HG02970 (cell line): Measurements from ENCODE around the gene BTBD16.

Experiments
- ATAC-seq: cut with Tn5 transposase; IDR thresholded peaks from one replicate; pipeline ENCODE4 v1.9.1; 2021; ENCODE audit warnings: mild to moderate bottlenecking, moderate library complexity, moderate number of reproducible peaks; ENCODE audit not compliant: unreplicated experiment, low FRiP score

BTBD16 gene

DNA sequence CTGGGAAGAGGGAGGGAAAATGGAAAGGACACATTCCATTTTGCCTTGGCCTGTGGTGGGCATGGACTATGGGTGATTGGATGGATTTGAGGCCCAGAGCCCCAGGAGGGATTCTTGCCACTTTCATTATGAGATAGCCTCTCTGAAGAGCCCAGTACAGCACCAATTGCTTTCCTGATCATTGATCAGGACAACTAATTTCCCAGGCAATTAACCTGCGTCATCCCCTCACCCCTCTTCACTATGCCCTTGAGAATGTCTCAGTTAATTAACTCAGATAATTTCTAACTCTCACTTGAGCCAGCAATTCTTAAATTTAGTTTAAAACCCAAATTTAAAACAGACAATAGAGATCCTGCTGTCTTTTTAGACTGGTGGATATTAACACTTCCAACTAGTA lies 90.0 kb downstream of the BTBD16 start:
- ATAC-seq: no peak

DNA sequence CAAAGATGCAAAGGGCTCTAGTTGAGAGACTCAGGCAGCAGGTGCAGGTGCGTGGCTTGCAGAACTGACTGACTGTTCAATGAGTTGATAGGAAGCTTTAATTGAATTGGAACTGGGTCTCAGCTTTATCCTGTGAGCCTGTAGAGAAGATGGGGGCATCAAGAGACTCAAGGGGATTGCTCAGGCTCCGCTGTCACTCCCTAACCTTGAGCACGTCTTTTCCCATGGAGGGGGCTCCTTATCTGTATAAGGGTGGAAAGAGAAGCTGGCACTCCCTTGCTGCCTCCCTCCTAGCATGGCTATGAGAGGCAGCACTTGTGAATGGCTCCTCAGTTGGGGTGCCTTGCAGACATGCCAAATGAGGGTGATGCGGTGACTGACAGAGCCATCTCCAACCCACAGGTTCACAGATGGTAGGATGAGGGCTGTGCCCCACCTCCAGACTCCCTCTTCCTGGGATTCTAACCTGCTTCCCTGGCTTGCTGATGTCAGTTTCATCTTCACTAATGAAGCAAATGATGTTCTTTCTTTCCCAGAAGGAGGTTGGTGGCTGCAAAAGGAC lies 91.0 kb downstream of the BTBD16 start:
- no peak for ATAC-seq

DNA sequence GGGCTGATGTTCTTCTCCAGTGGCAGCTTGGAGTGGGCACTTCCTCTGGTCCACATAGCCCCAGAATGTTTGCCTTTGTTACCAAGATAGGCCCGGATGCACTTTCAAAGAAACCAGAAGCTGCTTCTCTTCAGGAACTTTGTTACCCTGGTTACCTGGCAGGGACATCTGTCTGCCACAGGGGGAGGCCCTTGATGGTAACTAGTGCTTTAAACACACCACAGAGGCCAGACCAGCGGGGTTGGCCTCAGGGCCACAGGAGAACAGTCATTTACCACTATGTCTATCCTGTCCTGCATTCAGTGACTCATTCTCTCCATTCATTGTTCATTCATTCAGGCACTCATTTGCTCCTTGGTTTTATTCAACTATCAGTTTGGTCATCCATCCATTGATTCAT lies 91.5 kb downstream of the BTBD16 start:
- ATAC-seq: no peak

DNA sequence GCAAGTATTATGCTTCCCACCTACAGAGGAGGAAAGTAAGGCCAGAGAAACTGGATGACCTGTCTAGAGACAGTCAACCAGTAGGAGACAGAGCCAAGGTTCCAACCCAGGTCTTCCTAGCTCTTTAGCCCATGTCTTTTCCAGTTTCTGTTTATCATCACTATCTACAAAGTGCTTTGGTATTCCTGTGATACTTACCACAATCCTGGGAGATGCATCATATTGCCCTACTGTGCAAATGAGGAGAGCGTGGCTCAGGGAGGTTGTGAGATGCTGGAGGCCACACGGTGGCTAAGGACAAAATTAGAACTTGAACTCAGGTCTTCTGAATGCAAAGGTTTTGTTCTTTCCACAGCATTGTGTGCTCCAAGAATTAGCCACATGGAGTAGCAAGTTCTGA lies 92.2 kb downstream of the BTBD16 start:
- ATAC-seq: no peak

DNA sequence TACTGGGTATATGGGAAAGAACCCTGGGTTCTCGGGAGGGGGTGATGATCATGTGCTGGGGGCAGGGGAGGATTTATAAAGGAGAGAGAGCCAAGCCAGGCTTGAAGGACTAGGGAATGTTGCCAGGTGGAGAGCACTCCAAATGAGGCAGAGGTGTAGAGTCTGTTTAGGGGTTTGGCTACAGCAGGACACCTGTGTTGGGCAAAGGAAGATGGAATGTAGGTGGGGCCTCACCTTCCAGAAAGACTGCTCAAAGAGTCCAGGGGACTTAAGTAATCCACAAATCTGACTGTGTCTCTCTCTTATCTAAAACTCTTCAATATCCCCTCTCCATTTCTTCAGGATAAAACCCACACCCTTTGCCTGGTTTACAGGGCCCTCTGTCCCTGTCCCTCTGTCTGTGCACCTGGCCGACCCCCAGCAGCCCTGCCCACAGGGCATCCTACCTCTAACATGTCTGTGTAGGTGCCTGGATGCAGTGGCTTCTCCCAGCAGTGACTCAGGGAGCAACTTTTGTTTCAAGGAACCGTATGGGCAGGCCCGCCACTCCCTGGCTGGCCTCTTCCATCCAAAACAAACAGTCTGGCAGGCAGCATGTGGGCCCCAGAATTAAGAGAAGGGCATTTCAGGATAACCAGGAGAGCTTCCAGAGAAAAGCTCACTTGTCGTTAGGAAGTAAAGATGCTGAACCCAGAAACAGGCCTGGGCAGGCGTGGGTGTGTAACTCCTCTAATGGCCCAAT lies 92.8 kb downstream of the BTBD16 start:
- no peak for ATAC-seq

DNA sequence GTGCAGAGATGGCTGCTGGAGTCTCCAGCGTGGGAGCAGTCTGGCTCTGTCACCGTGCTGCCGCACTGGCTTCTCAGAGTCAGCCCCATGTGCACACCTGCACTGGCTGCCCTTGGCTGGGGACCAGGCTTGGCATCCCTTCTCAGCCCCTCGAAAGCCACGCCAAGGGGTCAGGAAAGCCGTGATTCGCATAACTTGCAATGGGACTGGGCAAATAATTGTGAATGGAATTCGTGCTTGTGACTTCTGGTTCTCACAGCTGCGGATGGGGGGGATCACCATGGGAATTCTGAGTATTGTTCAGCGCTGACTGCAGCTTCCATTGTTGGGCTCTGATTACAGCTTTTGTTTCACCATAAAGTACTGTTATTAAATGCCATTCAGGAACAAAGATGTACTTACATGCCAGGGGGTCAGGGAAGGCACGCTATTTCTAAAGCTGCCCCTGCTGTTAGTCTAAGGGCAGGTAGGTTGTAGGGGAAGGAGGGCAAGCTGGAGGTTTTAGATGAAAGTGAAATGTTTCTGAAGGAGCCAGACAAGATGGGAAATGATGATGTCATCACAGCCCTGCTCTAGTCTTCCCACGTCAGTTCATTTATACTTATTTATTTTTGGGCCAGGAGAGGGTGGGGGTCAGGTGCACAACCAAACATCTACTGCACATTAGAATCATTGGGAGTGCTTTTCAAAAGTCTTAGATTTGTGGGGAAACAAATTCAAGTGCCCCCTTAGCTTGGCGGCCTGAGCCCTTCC lies 97.6 kb downstream of the BTBD16 start:
- ATAC-seq: no peak

DNA sequence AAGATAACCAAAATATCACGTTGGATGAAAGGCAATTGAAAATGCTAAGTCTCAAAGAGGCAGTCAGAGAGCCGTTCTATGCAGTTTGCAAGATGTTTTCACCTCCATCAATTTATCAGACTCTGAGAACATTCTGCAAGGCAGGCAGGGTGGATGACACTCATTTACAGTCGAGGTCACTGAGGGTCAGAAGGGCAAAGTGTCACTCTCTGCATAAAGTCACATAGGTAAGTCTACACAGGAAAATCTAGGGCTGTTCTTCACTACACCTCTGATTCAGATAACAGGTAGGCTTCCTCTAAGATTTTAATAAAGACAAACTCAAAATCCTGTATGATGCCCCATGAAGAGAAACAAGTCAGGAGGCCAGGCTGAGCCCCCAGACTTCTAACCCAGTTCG lies 102.0 kb downstream of the BTBD16 start:
- no peak for ATAC-seq

DNA sequence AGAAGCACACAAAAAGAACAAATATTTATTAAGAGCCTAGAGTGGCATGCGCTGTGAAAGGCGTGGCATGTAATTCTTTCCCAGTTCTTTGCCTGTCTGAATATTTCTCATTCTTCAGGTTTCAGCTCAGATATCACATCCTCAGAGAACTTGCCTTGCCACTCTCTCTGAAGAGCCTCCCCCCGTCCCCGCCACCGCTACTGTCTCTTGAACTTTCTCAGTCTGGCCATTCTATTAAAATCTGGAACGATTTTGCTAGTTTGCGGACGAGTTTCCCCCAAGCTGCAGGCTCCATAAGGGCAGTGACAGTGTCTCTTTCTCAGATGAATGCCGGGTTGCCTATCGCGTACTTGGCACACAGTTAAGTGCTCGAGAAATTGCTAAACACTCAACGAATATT lies 102.6 kb downstream of the BTBD16 start:
- no peak for ATAC-seq

DNA sequence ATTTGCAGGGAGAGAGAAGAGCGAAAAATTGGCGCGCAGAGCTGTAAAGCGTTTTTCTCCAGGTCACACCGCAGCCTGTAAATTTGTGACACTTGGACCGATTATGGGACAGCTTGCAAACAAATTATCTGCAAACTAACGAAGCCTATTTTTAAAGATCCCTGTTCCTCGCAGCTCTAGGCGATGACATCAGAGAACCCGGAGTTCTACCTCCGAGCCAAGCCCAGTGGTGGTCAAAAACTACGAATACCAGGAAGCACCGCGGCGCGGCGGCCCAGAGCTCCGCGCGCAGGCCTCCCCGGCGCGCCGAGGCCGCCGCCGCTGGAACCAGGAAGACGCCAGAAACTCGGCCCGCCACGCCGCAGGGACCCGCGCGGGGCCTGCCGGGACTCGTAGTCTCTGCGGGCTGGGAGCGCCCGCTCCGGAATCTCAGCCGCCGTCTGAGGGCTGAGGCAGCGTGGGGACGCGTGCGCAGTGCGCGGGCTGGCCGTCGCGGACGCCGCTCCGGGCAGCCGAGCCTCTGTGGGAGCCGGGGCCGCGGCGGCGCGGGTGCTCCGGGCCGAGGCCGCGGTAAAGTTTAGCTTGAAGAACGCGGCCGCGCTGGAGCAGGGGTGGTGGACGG lies 103.3 kb downstream of the BTBD16 start, which contains the start of gene PLEKHA1:
TSS of gene PLEKHA1 (plus strand) at position 472 of the 622 bp plus-strand sequence. CDS start 18,493 bp downstream, outside the sequence.
- peak; percentile 88 for ATAC-seq

DNA sequence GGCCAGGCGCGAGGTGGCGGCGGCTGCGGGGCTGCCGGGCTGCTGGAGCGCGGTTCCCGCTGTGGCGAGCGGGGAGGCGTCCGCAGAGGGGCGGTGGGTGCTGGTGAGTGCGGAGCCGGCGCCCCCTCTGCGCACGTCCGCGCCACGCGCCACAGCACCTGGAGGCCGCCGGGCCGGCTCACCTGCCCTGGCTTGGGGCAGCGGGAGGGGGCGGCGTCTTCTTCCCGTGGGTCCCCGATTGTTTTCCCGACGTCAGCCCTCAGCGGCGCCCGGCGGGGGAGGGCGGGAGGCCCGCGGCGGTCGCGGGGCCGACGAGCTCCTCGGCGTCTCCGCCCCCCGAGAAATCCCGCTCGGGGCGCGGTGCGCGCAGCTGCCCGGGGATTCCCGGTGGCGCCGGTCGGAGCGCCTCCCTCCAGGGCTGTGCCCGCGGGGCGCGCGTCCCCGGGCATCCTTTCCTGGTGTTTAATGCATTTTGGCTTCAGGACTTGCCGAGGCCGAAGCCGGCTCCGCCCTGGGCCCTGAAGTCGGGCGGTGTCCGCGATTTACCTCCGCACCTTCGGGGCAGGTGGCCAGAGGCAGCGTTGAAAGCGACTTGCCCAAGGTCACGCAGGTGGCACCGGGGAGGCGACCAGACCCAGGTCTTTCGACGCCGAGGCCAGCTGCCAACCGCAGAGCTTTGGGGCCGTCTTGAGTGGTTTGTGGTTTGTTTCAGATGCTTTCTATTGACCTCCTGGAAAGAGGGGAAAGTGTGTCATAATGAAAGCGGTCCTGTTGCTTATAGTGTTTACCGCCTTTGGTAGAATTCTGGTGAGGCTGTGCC lies 104.0 kb downstream of the BTBD16 start:
- ATAC-seq: peak; percentile 45

DNA sequence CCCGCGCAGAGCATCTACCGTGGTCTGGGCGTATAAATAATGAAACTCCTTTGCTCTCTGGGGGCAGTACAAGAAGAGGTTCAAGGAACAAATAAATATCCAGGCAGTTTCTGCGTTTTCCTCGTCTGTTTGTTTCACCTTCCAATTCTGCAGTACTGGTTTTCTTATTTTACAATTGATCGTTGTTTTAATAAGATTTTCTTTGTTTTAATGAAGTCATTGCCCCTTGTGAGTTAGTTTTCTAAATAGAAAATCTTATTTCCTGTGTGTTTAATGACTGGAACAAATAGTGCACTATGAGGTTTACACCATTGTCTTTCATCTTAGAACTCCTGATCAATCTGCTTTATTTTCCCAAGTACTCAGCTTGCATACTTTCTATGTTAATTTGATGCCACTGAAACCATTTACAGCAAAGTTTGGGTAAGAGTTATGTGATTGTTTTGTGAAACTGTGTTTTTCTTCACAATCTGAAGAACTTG lies 104.6 kb downstream of the BTBD16 start:
- ATAC-seq: no peak

DNA sequence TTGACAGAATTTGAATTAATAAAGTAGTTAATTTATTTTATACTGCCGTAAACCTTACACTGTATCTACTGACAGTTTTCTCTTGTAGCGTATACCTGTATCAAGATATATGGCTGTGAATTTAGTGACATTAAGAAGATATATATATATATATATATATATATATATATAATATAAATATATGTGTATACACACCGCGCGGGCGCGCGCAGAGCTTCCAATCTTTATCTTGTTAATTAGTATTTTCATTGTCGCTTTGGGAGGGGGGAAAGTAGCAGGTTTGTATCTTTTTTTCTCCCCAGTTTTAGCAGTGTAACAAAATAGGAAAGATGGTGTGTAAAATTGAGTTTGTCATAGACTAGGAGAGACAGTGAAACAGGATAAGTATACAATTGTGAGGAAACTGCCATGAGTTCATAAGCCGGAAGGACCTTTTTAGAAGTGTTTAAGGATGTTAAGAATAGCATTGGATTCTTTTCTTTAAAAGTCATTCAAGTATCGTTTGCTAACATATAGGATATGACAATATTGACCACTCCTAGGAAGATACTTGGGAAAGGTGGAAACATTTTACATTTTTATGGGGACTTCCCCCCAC lies 105.4 kb downstream of the BTBD16 start:
- ATAC-seq: no peak

DNA sequence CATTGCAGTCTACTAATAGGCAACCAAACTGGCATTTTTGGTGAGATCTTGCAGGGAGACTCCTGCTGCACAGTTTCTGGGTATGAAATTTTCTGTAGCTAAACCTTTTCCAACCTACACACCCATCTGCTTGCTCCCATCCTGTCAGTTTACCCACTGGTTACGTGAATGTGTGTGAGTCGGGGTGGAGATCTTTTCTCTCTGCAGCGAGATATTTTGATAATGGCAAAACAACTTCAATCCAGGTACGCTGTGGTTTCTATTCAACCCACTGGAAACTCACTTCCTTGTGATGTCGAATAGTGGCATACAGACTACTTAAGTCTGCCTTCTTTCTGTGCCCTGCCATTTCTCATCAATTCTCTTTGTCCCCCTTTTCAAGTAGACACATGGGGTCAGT lies 107.9 kb downstream of the BTBD16 start:
- no peak for ATAC-seq

DNA sequence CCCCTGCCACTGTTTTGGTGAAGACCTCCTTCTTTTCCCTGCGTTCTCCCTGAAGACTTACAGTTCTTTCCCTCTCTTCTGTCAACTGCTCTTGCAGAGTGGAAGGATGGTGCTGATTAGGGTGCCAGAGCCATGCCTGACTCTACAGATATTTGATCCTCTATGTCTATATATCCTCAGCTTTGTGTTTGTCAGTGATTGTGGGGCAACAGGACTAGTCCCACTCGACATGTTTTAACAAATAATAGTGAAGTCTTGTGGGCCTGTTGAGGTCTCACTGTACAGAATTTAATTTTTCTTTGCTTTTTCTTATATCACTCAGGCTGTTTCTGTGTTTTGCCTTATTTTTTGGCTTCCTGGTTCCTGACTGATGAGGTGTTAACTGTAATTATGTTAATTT lies 108.4 kb downstream of the BTBD16 start:
- no peak for ATAC-seq

DNA sequence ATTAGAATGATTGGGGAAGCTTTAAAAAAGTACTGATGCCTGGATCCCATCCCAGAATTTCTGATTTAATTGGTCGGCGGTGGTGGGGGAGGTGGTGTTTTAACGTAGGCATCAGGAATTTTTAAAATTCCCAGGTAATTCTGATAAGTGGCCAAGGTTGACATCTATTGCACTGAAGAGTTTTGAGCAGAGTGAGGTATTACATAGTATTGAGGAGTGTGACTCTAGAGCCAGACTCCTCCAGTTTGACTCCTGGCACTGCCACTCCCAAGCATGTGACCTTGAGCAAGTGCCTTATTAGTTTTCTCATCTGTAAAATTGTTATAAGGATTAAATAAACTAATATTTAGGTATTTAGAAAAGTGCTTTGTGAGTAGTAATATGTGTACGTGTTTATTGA lies 109.6 kb downstream of the BTBD16 start:
- no peak for ATAC-seq

DNA sequence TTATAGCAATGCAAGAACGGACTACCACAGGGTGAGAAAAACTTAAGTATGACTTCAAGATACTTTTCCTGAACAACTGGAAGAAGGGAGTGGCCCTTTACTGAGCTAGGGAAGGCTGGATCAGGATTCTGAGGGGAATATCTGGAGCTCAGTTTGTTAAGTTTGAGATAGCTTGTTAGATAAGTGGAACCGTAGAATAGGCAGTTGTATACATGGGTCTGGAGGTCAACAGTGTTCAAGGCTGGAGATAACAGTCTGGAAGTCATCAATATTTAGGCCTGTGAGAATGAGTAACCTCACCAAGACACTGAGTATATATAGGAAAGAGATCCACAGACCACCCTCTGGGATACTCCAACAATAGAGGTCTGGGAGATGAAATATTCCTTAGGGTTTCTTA lies 110.6 kb downstream of the BTBD16 start:
- ATAC-seq: no peak

DNA sequence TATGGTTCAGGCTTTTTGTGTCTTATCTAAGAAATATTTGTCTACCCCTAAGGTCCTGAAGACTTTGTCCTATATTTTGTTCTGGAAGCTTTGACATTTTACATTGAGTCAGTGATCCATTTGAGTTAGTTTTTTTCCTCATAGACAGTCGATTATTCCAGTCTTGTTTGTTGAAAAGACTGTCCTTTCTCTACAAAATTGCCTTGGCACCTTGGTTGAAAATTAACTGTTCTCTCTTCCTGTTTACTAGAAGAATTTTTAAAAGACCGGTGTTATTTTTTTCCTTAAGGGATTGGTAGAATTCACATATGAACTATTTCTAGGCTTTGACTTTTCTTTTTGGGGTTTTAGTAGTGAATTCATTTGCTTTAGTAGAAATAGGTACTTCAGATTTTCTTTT lies 115.4 kb downstream of the BTBD16 start:
- no peak for ATAC-seq

DNA sequence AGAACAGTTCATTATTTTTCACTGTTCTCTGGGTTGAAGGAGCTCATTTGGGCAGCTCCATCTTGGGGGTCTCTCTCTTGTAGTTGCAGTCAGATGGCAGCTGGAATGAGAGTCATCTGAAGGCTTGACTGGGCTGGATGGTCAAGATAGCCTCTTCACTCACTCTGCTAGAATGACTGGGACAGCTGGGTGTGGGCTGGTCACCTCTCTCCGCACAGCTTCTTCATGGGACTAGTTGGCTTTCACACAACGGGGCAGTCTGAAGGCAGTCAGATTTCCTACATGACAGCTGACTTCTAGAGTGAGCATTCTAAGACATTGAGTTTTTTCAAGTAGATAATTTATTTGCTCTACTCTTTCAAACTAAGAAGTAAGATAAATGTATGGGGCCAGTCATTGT lies 116.5 kb downstream of the BTBD16 start:
- ATAC-seq: no peak
